Occipital lobe (tissue), 2 donors: ENCODE data around the gene SLC36A1. TPM values are rescaled to one million over a fixed set of nuclear protein-coding genes. Genes with fewer than 3 reads are reported as not detected.
"Not testable (repeated sequence)": the region's sequence is repeated elsewhere in the genome, so short reads cannot be mapped to it uniquely, and the experiment has no call there.

Source experiments
- DNase-seq: peaks from one replicate; lab custom pipeline; 2025; lab: John Stamatoyannopoulos, UW
- total RNA-seq: library from RNA; depleted of rRNA; stranded (reverse); fragments of >200 nt; gene quantifications from one replicate; pipeline ENCODE4 v1.2.3, GENCODE V29; 2014

The SLC36A1 gene
- total RNA-seq, result 26.0 TPM

DNA sequence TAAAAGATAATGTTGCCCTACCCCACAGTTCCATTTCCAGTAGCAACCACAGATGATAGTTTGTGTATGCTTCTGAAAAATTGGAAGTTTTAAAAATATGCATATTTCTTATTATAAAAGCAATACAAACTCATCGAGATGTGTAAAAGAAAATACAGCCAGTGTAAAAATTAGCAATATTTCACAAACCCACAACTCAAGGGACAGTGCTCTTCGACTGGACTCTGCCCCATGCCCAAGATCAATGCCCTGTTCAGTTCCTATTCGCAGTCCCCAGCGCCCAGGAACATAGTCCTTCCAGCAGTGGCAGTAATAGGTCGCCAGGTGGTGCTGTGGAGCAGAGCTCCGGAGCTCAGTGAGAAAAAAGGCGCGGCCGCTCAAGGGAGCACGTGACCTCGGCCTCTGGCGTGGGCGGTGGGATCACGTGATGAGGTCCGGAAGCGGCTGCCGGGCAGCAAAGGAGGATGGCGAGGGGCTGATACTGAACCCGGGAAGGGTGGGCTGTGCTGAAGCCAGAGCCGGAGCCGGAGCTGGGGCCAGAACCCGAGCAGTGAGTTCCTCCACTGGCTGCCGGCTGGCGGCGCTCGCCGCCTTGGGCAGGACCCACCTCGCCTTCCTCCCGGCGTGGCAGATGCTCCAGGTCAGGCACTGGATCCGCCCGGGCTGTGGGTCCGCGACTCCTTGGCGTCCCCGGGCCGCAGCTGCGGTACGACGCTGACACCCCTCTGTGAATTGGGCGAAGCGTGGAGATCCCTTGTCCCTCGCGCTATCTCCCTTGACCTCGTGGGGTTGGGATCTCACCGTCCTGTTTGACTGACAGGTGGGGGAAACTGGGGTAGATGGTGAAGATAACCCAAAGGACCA is at the start of gene SLC36A1:
TSS of gene SLC36A1 (plus strand) at position 430 of the 864 bp plus-strand sequence. CDS start 11,190 bp downstream, outside the sequence.
- peak; percentile 89 for DNase-seq

DNA sequence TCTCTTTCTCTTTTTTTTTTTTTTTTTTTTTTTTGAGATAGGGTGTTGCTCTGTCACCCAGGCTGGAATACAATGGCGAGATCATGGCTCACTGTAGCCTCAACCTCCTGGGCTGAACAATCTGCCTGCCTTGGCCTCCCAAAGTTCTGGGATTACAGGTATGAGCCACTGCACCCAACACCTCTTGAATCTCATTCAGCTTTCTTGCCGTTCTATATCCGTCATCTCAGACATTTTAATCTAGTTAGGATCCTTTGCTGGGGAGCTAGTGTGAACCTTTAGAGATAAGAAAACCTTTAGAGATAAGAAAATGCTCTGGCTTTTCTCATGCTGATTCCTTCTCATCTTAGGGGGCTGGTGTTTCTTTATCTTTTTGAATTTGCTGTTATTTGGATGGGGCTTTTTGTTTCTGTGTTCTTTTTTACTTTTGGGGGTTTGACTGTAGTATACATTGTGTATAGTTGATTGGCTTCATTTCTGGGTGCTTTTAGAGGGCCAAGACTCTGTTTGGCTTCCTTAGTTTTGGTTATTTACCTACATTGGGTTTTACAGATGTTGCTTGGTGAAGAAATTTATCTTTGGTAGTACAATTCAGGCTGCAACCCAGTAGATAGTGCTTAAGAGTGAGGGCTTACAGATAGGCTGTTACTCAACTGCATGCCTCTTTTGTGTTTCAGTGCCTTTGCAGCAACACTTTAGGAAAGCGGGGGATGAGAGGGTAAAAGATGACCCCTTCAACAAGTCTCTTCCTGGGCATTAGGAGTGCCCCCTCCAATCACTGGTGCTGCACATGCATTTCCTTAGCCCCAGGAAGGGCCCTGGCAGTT is 41.9 kb upstream of the SLC36A1 start:
- DNase-seq, result no peak

DNA sequence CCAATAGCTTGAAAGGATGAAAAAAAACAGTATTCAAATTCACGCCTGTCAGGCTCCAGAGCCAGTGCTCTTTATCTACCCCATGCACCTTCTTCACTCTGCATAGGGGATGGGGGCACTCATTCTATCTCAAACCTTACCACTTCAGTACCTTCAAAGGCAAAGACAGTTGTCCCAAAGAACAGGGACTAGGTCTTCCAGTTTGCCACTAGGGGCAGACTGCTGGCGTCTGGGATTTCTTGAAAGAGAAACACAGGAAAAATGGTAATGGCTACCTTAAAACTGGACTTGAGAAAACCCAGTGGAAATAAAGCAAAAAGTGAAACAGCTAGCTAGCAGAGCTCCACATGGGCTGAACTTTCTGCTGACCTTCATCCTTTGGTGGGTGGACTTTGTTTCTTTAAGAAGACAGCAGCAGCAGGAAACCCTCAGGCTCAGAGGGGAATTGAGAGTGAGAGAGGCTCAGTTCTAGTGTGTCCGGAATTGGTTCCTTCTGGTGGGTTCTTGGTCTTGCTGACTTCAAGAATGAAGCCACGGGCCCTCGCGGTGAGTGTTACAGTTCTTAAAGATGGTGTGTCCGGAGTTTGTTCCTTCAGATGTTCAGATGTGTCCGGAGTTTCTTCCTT is 41.0 kb upstream of the SLC36A1 start:
- no peak for DNase-seq

DNA sequence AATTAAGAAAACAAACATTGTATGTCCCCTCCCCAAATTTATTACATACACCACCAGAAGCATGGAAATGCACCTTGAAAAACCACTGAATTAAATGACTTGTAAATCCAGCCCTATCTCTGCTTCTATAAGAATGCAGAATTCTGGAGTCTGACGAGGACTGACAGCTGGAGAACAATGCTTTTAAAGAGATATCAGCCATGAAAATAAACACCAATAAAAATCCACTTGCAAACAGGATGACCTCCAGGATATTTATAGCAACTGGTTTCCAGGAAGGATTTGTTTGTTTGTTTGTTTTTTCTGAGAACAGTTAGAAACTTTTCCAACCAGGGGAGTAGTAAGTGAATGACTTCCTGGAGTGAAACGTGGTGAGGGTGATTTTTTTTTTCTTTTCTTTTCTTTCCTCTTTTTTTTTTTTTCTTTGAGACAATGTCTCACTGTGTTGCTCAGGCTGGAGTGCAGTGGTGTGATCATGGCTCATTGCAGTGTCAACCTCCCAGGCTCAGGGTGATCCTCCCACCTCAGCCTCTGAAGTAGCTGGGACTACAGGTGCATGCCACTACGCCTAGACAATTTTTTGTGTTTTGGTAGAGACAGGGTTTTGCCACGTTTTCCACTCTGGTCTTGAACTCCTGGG is 38.7 kb upstream of the SLC36A1 start:
- no peak for DNase-seq

DNA sequence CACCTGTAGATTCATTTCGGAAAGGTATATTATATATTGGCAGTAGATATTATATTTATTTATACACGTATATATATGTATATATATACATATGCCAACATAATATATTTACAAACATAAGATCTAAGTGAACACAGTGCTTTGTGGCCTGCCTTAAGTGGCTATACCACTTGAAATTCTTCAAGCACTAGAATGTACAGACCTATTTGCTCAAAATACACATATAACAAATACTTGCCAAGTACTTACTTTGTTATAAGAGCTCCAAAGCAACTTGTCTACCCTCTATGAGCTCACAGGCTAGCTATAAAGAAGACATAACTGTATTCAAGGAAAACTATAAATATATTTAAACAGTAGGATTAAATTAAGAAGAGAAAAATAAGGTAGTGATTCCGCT is 33.6 kb upstream of the SLC36A1 start:
- no peak for DNase-seq

DNA sequence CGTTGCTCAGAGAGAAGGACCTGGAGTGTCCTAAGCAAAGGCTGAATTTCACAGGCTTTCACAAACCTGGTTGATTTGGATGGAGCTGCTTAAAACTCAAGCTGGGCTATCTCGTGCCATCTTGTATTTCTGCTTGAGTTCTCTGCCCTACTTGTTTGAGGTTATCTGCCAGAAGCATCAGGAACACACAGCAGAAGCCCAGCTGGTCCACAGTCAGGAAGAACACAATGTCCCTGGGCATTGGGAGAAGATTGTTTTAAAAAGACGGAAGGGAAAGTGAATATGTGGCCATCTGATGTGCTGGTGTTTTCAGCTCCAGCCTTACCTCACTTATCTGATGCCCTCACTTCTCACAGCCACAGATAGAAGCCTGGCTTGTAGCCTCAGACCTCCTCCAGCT is 32.9 kb upstream of the SLC36A1 start:
- DNase-seq, result no peak

DNA sequence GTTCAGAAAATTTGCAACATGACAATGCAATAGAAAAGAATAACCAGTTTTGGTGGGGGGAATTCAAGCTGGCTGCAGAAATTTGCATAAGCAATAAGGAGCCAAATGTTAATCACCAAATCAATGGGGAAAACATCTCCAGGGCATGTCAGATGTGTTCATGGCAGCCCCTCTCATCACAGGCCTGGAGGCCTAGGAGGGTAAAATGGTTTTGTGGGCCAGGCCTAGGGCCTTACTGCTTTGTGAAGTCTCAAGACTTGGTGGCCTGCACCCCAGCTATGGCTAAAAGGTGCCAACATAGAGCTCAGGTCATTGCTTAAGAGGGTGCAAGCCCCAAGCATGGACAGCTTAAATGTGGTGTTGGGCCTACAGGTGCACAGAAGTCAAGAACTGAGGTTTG is 29.7 kb upstream of the SLC36A1 start:
- no peak for DNase-seq

DNA sequence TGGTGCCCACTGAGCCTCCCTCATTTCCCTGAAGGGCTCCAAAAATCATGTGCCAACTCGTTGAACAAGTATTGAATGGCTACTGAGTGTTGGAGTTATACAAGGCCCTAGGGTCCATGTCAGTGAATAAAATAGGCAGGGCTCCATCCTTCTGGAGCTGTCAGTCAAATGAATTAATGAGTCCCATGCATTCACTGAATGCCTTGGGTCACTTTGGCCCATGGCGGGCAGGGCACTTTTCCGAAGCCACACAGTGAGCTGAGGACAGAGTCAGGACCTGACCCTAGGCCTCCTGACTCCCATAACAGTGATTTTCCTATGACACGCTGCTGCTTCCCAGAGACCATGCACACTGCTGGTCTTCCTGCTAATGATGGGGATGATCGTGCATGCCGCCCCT is 27.3 kb upstream of the SLC36A1 start:
- no peak for DNase-seq

DNA sequence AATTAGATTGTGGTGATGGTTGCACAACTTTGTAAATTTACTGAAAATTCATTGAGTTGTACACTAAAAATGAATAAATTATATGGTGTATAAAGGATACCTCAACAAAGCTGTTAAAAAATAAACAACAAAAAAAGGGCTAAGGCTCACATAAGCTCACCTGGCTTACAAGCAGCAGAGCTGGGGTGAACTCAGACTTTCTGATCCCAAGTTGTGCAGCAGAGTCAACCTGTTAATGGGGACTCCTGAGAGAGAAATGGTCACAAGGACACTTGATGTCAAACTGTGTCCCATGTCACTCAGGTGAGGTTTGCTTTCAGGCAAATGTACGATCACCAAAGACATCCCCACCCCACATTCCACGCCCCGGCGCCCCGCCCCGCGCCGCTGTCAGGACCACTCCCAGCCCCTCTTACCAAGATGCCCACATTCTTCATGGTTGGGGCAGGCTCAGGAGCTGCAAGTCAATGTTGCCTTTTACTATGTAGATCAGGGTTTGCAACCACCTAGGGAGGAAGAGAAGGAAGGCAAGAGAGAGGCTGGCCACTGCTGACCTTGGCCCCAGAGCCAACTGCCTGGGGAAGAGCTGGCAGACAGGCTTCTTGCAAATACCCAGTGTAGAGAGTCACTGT is 22.4 kb upstream of the SLC36A1 start:
- DNase-seq, result no peak

DNA sequence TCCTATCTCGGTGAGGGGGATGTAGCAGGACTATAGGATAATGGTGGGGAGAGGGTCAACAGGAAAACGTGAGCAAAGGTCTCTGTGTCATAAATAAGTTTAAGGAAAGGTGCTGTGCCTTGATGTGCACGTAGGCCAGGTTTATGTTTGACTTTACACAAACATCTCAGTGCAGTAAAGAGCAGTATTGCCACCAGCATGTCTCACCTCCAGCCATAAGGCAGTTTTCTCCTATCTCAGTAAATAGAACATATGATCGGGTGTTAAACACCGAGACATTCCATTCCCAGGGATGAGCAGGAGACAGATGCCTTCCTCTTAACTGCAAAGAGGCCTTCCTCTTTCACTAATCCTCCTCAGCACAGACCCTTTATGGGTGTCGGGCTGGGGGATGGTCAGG is 21.1 kb upstream of the SLC36A1 start:
- DNase-seq, result not testable (repeated sequence)

DNA sequence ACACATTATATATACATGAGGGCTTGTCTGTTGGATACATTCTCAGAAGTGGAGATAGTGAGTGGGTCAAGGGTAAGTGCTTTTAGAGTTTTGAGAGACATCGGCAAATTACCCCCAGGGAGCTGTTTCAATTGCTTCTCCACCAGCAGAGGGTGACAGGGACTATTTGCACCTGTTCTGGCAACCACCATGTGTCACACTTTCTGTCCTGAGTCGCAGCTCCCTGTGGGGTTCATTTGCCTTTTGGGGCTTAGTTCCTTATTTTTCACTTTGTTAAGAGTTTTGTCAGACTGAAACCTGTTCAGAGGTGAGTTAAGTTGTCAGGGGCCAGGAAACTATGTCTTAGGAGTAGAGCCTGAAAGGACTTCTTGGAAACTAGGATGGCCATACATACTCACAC is 20.1 kb upstream of the SLC36A1 start:
- DNase-seq, result no peak

DNA sequence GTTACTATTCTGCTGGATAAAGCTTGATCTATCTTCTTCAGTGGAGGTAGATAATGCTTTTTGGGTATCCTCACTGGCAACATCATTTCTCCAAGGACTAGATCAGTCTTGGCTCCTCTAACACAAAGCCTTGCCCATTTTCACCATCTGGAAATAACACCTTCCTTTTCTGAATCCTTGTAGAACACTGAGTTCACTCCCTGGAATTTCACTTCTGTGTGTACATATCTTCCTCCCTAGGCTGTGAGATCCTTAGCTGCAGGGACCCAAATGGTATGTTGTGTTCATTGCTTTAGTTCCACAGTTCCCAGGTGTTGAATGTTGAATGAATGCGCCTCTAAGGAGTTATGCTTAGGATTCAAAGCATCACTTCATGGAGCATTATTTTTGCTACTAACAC is 16.7 kb upstream of the SLC36A1 start:
- DNase-seq, result no peak

DNA sequence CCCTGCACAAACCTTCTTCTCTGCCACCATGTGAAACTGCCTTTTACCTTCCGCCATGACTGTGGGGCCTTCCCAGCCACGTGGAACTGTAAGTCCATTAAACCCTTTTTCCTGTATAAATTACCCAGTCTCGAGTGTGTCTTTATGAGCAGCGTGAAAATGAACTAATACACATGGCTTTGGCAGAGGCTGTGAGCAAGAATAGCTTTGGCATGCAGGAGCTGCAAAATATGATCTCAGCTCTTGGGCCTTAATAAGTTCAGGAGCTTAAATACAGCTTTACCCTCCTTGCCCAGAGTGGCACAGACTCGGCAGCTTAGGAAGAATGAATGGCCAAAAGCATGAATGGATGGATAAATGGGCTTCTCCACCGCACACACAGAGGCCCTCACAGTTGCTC is 15.7 kb upstream of the SLC36A1 start:
- no peak for DNase-seq

DNA sequence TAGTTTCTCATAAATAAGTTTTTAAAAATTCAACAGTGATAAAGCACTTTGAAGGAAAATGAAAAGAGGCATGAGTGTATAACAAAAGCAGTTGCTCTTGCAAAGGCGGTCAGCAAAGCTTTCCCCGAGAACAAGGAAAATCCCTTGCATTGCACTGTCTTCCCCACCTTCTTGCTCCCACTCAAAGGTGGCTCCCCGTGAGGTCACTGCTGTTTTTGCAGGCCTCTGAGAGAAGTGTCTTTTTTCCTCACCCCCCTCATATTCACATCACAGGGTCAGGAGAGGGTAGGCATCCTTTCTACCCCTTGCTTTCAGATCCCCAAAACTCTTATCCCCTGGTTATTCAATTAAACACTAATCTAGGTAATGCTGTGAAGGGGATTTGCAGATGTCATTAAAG is 15.2 kb upstream of the SLC36A1 start:
- no peak for DNase-seq

DNA sequence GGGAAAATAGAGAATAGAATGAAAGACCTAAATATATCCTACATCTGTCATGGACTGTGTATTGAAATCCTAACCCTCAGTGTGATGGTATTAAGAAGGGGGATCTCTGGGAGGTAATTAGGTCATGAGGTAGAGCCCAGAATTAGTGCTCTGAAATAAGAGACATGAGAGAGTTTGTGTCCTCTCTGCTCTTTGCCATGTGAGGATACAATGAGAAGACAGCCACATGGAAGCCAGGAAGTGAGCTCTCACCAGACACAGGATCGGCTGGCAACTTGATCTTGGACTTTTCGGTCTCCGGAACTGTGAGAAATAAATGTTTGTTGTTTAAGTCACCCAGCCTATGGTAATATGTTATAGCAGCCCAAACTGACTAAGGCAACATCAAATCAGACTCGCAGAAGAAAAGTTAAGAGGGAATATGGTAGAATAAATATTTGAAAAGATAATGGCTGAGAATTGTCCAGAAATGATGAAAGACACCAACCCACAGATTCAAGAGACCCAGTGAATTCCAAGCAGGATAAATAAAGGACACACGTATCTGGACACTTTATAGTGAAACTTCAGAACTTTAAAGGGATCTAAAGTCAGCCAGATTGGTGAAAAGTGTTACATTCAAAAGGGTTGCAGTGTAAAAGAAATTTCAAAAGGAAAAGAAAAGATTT is 12.7 kb upstream of the SLC36A1 start:
- no peak for DNase-seq

DNA sequence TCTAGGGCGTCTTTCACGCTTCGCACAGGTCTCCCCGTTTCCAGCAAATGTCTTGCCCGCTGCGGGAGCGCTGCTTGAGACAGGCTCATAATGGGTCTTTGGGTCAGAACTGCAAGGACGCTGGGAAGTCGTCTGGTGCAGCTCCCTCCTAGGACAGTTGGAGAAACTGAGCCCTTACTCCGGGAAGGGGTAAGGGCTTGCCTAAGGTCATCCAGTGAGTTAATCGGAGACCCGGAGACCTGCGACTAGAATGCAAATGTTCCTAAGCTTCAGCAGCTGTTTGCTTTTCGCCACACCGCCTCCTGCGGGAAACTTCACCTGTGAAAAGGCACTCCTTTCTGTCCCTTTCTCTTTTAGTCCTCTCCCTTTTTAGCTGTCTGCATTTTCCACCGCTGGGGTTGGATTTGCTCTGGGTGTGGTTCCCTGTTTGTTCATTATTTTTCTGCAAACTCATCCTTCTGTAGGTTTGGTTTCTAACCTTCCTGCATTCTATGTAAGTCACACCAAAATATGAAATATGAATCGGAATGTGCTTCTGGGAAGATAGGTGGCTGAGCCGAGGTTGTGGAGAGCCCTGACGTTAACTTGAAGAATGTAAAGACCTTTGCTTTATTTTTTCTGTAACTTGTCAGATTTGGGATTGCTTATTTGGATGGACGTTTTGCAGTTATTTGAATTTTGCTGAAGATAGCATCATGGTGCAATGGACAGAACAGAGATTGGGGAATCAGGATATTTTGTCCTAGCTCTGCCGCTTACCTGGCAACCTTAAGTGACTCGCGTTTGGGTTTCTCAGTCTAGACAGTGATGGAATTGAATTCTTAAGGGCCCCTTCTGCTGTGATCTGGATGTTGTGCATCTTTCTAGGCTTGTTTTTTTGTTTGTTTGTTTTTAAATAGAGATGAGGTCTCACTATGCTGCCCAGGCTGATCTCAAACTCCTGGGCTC is 909 bp downstream of the SLC36A1 start:
- DNase-seq, result no peak

DNA sequence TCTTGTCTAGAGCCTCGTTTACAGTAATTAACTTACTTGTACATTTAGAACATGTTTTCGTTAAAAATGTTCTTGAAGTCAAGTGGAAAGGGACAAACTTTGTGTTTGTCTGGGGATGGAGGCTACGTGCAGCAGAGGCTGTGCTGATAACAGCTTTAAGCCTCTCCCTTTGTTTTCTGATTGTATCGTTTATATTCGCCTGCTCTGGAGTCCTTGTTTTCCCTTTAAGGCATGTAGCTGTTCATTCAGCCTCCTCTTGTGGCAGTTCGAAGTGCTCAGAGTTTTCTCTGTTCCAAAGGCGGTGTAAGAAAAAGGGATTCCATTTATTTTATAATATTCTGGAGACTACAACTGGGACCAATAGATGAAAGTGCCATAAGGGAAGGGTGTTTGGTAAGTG is 1.9 kb downstream of the SLC36A1 start:
- no peak for DNase-seq

DNA sequence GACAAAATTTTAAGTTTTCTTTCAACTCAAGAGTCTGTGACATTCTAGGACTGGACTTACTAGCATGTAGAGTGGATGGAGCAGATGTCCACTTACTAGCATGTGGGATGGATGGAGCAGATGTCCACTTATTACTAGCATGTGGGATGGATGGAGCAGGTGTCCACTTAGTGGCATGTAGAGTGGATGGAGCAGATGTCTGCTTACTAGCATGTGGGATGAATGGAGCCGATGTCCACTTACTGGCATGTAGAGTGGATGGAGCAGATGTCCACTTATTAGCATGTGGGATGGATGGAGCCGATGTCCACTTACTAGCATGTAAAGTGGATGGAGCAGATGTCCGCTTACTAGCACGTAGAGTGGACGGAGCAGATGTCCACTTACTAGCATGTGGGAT is 2.4 kb downstream of the SLC36A1 start:
- DNase-seq, result no peak

DNA sequence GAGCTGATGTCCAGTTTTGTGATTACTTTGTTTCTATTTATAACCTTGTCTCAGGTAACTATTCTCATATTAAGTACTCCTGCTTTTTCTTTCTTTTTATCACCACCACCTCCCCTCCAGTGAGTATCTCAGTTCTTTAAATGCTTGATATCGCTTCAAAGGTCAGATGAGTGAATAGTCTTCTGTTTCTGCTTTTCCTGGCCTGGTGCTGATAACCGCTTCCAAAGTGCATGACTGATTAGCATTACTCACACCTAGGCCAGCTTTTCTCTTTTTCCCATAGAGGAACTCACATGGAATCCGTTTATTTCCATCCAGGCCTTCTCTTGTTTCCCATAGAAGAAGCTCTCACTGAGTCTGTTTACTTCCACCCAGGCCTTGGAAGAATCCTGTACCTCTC is 3.2 kb downstream of the SLC36A1 start:
- DNase-seq, result no peak
